K562 (cell line): ENCODE measurements around the gene MT1E. TPM values are rescaled to one million over a fixed set of nuclear protein-coding genes. Genes with fewer than 3 reads are reported as not detected.
A peak's percentile ranks its signal among the peaks of the same experiment; 100 is the strongest.

Experiments used
- ATAC-seq: fragments of 200-7000 bp; cut with Tn5 transposase; 3 replicates; pipeline ENCODE4 v1.9.1; 2020; ENCODE audit warnings: moderate library complexity
- BruUV-seq: library from RNA; stranded (reverse); fragments of 400-500 nt; replicated peaks from 2 replicates; lab custom pipeline; 2021; lab: Mats Ljungman, UMichigan
- CTCF ChIA-PET: fragments of 300-600 bp; formaldehyde crosslinking; extraction: SDS; loops from one replicate; lab custom pipeline; 2021; ENCODE audit warnings: low intra/inter-chr PET ratio; lab: Yijun Ruan, JAX
- POLR2A ChIA-PET: fragments of 300-600, 350-650 bp; sonication (Branson Sonifier 250); formaldehyde crosslinking; extraction: SDS; loops from one replicate; lab custom pipeline; 2021; ENCODE audit warnings: antibody characterized with exemption, inconsistent platforms; lab: Yijun Ruan, JAX
- DNase-seq, 4 experiments: peaks; one replicate each; pipeline versions ENCODE4 v3.0.0 to v3.0.0-alpha.2; 2011 to 2018; ENCODE audit warnings: low spot score in 3 of 4, mixed read lengths in 3 of 4; ENCODE audit errors: extremely low read depth in 1 of 4
- FAIRE-seq: peaks from 2 replicates; lab custom pipeline; 2011; peaks lifted over from hg19 to GRCh38; lab: Jason Lieb, UNC
- H2AFZ ChIP-seq: 2 replicates; pipeline ENCODE4 v1.6.0; 2011; ENCODE audit warnings: low read depth, low read length, control low read depth, inconsistent platforms
- H3K27ac ChIP-seq: fragments of 200-600 bp; 3 replicates; pipeline ENCODE4 v1.8.0; 2011; ENCODE audit warnings: low read depth, mild to moderate bottlenecking, control low read depth, inconsistent platforms, low read length, moderate library complexity, mixed read lengths; ENCODE audit errors: extremely low read depth
- H3K27me3 ChIP-seq, 2 experiments: fragments of 300-600 bp in 1 of 2; 2 replicates in 1 of 2; 3 replicates in 1 of 2; pipeline versions ENCODE4 v1.6.0 to v1.8.0; 2011; ENCODE audit warnings: inconsistent platforms in 2 of 2, low read length in 2 of 2, mild to moderate bottlenecking in 1 of 2, mixed read lengths in 1 of 2, moderate library complexity in 1 of 2; ENCODE audit not compliant: control insufficient read depth in 2 of 2, insufficient read depth in 2 of 2
- H3K36me3 ChIP-seq: fragments of 300-600 bp; 3 replicates; pipeline ENCODE4 v1.8.0; 2011; ENCODE audit warnings: mild to moderate bottlenecking, low read length, inconsistent platforms; ENCODE audit not compliant: control insufficient read depth, insufficient read depth
- H3K4me1 ChIP-seq, 2 experiments: fragments of 200-600 bp in 1 of 2; replicated peaks in 1 of 2; 2 replicates in 1 of 2; 3 replicates in 1 of 2; pipeline versions ENCODE4 v1.5.1 to v1.8.0; 2011; ENCODE audit warnings: inconsistent platforms in 2 of 2, low read length in 2 of 2, mild to moderate bottlenecking in 1 of 2, mixed read lengths in 1 of 2, moderate library complexity in 1 of 2; ENCODE audit not compliant: control insufficient read depth in 2 of 2, insufficient read depth in 2 of 2
- H3K4me2 ChIP-seq: 2 replicates; pipeline ENCODE4 v1.6.1; 2011; ENCODE audit warnings: low read length, control low read depth, inconsistent platforms, mixed read lengths; ENCODE audit not compliant: insufficient read depth
- H3K4me3 ChIP-seq: fragments of 200-600 bp; sonication (generic), shearing (Covaris generic); 2 replicates; pipeline ENCODE4 v1.5.1; 2016; ENCODE audit warnings: control low read depth, inconsistent platforms
- H3K79me2 ChIP-seq: fragments of 200-600 bp; 3 replicates; pipeline ENCODE4 v1.8.0; 2011; ENCODE audit warnings: low read length, inconsistent platforms; ENCODE audit not compliant: control insufficient read depth, insufficient read depth
- H3K9ac ChIP-seq, 2 experiments: 2 replicates each; pipeline versions ENCODE4 v1.6.0 to v1.6.1; 2011; ENCODE audit warnings: low read depth in 2 of 2, low read length in 2 of 2, control low read depth in 1 of 2, inconsistent platforms in 1 of 2, mild to moderate bottlenecking in 1 of 2, mixed read lengths in 1 of 2; ENCODE audit not compliant: insufficient read depth in 1 of 2
- H3K9me1 ChIP-seq: one replicate; pipeline ENCODE4 v1.6.0; 2011; ENCODE audit warnings: inconsistent platforms, mild to moderate bottlenecking, low read length, moderate library complexity; ENCODE audit not compliant: control insufficient read depth, insufficient read depth
- H3K9me3 ChIP-seq: replicated peaks from 2 replicates; pipeline ENCODE4 v1.5.1; 2011; ENCODE audit warnings: low read depth, low read length, inconsistent platforms; ENCODE audit not compliant: control insufficient read depth, insufficient read depth
- H4K20me1 ChIP-seq: replicated peaks from 2 replicates; pipeline ENCODE4 v1.6.1; 2011; ENCODE audit warnings: low read length, inconsistent platforms, mixed read lengths; ENCODE audit not compliant: control insufficient read depth, insufficient read depth
- CHD1 ChIP-seq: fragments of 200-600 bp; sonication (generic); IDR thresholded peaks from one replicate; pipeline ENCODE4 v1.6.1; 2012; ENCODE audit warnings: mild to moderate bottlenecking, moderate library complexity, low read length, inconsistent platforms
- CSDE1 ChIP-seq, 2 experiments: fragments of 450-650 bp; IDR thresholded peaks; 2 replicates each; pipeline ENCODE4 v1.6.1; 2016; ENCODE audit warnings: mild to moderate bottlenecking in 1 of 2
- CTCFL ChIP-seq: IDR thresholded peaks from 2 replicates; pipeline ENCODE4 v1.6.1; 2011; ENCODE audit warnings: borderline replicate concordance, low read depth, mild to moderate bottlenecking, moderate library complexity, low read length; ENCODE audit not compliant: insufficient read depth, poor library complexity, severe bottlenecking
- HES1 ChIP-seq: fragments of 450-650 bp; IDR thresholded peaks from 2 replicates; pipeline ENCODE4 v1.6.1; 2016; ENCODE audit warnings: low read depth, mild to moderate bottlenecking, moderate library complexity
- JUN ChIP-seq, 2 experiments: sonication (generic) in 1 of 2; formaldehyde crosslinking in 1 of 2; IDR thresholded peaks; 2 replicates each; pipeline versions ENCODE4 v1.6.1 to v1.8.0; 2012 to 2022; ENCODE audit warnings: borderline replicate concordance in 2 of 2, mild to moderate bottlenecking in 2 of 2, improper control_type of control experiment in 1 of 2, low read depth in 1 of 2, low read length in 1 of 2, missing genetic modification reagents in 1 of 2
- PHTF2 ChIP-seq: fragments of 250-450 bp; sonication (Bioruptor Pico); IDR thresholded peaks from 2 replicates; pipeline ENCODE4 v1.5.0; 2021; ENCODE audit warnings: mild to moderate bottlenecking
- THRAP3 ChIP-seq: fragments of 450-650 bp; IDR thresholded peaks from 2 replicates; pipeline ENCODE4 v1.6.1; 2016; ENCODE audit warnings: mild to moderate bottlenecking, inconsistent platforms, borderline replicate concordance
- XRCC4 ChIP-seq: IDR thresholded peaks from one replicate; pipeline ENCODE4 v1.6.1; 2011; ENCODE audit not compliant: insufficient read depth, insufficient read length; ENCODE audit errors: extremely low read depth
- ZBTB43 ChIP-seq: sonication (generic); formaldehyde crosslinking; IDR thresholded peaks from 2 replicates; pipeline ENCODE4 v1.8.0; 2023; ENCODE audit warnings: mild to moderate bottlenecking, missing genetic modification reagents
- ZKSCAN1 ChIP-seq: fragments of 150-350 bp; IDR thresholded peaks from 2 replicates; pipeline ENCODE4 v1.6.1; 2016; ENCODE audit warnings: low read depth, low read length
- ZNF551 ChIP-seq: fragments of 250-450 bp; sonication (Bioruptor Pico); IDR thresholded peaks from 2 replicates; pipeline ENCODE4 v1.5.0; 2021; ENCODE audit warnings: mild to moderate bottlenecking, moderate library complexity
- whole genome bisulfite sequencing: fragments of 100-300 bp; shearing (Covaris generic); methylation state at CpG from one replicate; pipeline ENCODE4 v1.1.6; 2016; ENCODE audit warnings: low coverage, mixed read lengths; ENCODE audit not compliant: insufficient coverage; ENCODE audit errors: missing lambda C conversion rate; 5-methylcytosine and 5-hydroxymethylcytosine counted together
- in situ Hi-C: fragments of 300-500 bp; cut with MboI; formaldehyde crosslinking; loops from 4 replicates; pipeline ENCODE4 v1.15.0; 2018; ENCODE audit warnings: inconsistent platforms, mixed read lengths
- intact Hi-C: fragments of 100-400 bp; cut with micrococcal nuclease; formaldehyde crosslinking; loops from 2 replicates; pipeline ENCODE4 v1.14.2; 2022
- polyA plus RNA-seq, 8 experiments: library from polyadenylated mRNA; depleted of rRNA in 4 of 8; stranded (reverse) in 5 of 8; unstranded in 3 of 8; fragments of >200 nt; fragmentation: Nextera tagmentation in 2 of 8; fragmentation: Illumina TruSeq in 1 of 8; extraction: Ambion mirVana in 2 of 8; extraction: Trizol in 1 of 8; gene quantifications; 2 replicates each; pipeline versions ENCODE4 v1.2.1 to v1.2.3, GENCODE V29; 2011 to 2014; ENCODE audit warnings: inconsistent platforms in 1 of 8, missing spikeins in 1 of 8
- total RNA-seq, 7 experiments: library from RNA; depleted of rRNA in 6 of 7; stranded (reverse); fragments of >200 nt in 6 of 7; fragmentation: Illumina TruSeq in 2 of 7; extraction: Trizol in 2 of 7; gene quantifications; 2 replicates each; pipeline versions ENCODE4 v1.2.1 to v1.2.3, GENCODE V29; 2011 to 2021; ENCODE audit warnings: low replicate concordance in 1 of 7
- TF ChIP-seq, protein P1 (sequence below): sonication (generic); formaldehyde crosslinking; IDR thresholded peaks from 2 replicates; pipeline ENCODE4 v1.4.0; 2020; ENCODE audit warnings: mild to moderate bottlenecking, missing genetic modification reagents

MT1E gene
- total and polyA plus RNA-seq, 9 of the 15 experiments (the other 6 are each of a cell fraction or from before 2014, with no cell fraction given), result 0.29 to 0.81 (median 0.46) TPM; not detected in 3

- ATAC-seq (no peak), FAIRE-seq (no peak), DNase-seq (peak in 1 of 4 experiments; percentile 29)
- Histone ChIP-seq H3K4me2 (peak overlapping the region; percentile 78), H3K9me1 (no peaks in the 10 kb centered on the region), H3K36me3 (no peaks in the 10 kb centered on the region), H4K20me1 (no peaks in the 10 kb centered on the region), H3K9ac (peak overlapping the region; percentile 69 to 86; a peak in 3 of 4 replicates), H3K4me3 (peak overlapping the region; percentile 47), H3K79me2 (no peaks in the 10 kb centered on the region), H2AFZ (peak overlapping the region; percentile 97), H3K9me3 (no peaks in the 10 kb centered on the region), H3K27ac (0 out of 3 replicates have a peak overlapping the region, but pooled peaks have one; percentile 45), H3K4me1 (peaks cover 27 to 29% of the 10 kb centered on the region in 2 experiments), H3K27me3 (no peaks in the 10 kb centered on the region)
- intact Hi-C loops (loop anchor here (1.0 kb wide), 1 partner anchor 93 kb away; no protein-coding TSS in a partner anchor), in situ Hi-C loops (no loop called here)
- TF ChIP-seq CSDE1 (IDR thresholded peaks at IDR 0.05) (no peak), CTCFL (no peak), PHTF2 (CRISPR knock-in tag) (no peak), THRAP3 (no peak), ZBTB43 (CRISPR knock-in tag) (0 out of 2 replicates have a peak, but pooled peaks have one; percentile 38), JUN (IDR thresholded peaks at IDR 0.05; ENCODE audit: borderline replicate concordance, low read depth, low read length) (no peak), JUN (CRISPR knock-in tag; IDR thresholded peaks at IDR 0.05; ENCODE audit: borderline replicate concordance) (0 out of 2 replicates have a peak, but pooled peaks have one; percentile 15), XRCC4 (no peak), CHD1 (peak; percentile 57), ZNF551 (CRISPR knock-in tag) (no peak), ZKSCAN1 (no peak), HES1 (no peak)
- TF ChIP-seq, protein P1, sequence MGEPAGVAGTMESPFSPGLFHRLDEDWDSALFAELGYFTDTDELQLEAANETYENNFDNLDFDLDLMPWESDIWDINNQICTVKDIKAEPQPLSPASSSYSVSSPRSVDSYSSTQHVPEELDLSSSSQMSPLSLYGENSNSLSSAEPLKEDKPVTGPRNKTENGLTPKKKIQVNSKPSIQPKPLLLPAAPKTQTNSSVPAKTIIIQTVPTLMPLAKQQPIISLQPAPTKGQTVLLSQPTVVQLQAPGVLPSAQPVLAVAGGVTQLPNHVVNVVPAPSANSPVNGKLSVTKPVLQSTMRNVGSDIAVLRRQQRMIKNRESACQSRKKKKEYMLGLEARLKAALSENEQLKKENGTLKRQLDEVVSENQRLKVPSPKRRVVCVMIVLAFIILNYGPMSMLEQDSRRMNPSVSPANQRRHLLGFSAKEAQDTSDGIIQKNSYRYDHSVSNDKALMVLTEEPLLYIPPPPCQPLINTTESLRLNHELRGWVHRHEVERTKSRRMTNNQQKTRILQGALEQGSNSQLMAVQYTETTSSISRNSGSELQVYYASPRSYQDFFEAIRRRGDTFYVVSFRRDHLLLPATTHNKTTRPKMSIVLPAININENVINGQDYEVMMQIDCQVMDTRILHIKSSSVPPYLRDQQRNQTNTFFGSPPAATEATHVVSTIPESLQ, result no peak
- BruUV-seq, result TSS peak; percentile 95
- POLR2A ChIA-PET, result interaction anchor here (0.6 to 0.9 kb wide), 5 partner anchors 9 to 75 kb away, joined by 3 to 6 read pairs (median 3); no protein-coding TSS in a partner anchor
- WGBS, result 15% methylated on average over 21 of the region's 21 CpGs
- CTCF ChIA-PET, result no interaction called here
These were observed 16.6 kb upstream of the MT1E start for GRCh38 chr16:56608876-56609462.
